ENCODE results near the gene DIP2C.

GRCh38 chr10:535952-536351, 153.5 kb downstream of the DIP2C start:
- TF ChIP-seq, protein P1, sequence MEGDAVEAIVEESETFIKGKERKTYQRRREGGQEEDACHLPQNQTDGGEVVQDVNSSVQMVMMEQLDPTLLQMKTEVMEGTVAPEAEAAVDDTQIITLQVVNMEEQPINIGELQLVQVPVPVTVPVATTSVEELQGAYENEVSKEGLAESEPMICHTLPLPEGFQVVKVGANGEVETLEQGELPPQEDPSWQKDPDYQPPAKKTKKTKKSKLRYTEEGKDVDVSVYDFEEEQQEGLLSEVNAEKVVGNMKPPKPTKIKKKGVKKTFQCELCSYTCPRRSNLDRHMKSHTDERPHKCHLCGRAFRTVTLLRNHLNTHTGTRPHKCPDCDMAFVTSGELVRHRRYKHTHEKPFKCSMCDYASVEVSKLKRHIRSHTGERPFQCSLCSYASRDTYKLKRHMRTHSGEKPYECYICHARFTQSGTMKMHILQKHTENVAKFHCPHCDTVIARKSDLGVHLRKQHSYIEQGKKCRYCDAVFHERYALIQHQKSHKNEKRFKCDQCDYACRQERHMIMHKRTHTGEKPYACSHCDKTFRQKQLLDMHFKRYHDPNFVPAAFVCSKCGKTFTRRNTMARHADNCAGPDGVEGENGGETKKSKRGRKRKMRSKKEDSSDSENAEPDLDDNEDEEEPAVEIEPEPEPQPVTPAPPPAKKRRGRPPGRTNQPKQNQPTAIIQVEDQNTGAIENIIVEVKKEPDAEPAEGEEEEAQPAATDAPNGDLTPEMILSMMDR (IDR thresholded peaks at IDR 0.05) = no peak
- TF ChIP-seq POLR2A (IDR thresholded peaks at IDR 0.05) = no peak
